ENCODE data around the gene TBL1X. TPM values are rescaled to one million over a fixed set of nuclear protein-coding genes. Genes with fewer than 3 reads are reported as not detected.
A peak's percentile ranks its signal among the peaks of the same experiment; 100 is the strongest.

The TBL1X gene
- total RNA-seq, 1 donor from 2014 or later = 6.3 TPM

DNA sequence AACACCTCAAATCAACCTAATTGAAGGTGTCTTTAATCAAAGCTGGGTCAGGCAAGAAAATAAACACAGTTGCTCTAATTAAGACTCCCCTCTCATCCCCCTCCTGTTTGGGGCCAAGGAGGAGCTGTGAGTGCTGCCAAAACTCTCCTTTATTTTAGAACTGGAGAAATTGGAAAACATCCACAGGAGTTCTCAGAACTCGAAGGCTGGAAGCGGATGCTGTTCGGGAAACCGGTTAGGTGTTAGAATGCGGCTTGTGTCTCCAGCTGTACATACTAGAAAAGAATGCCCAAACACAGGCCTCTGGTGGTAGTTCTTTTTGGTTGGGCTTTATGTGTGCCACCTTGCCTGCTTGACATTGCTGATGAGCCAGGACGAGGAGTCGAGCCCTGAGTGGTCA is 182.6 kb downstream of the TBL1X start:
- no peak overlapping the region for H3K4me3 ChIP-seq (ENCODE audit: low read length in 3 of 3)
- H3K9ac ChIP-seq (ENCODE audit: low read depth in 1 of 3, low read length in 3 of 3) = peak overlapping the region in 1 of 3 donors; percentile 25
- peaks cover 0 to 5% (median 3%) of the 10 kb centered on the region in 3 donors for H3K4me1 ChIP-seq (ENCODE audit: control insufficient read depth in 3 of 3, insufficient read depth in 3 of 3, low read length in 3 of 3)
- no peaks in the 10 kb centered on the region for H3K9me3 ChIP-seq (ENCODE audit: control insufficient read depth in 3 of 3, low read length in 3 of 3)
- no peaks in the 10 kb centered on the region for H3K27me3 ChIP-seq (ENCODE audit: control insufficient read depth in 3 of 3, insufficient read depth in 3 of 3, low read length in 3 of 3)
- no peaks in the 10 kb centered on the region for H3K36me3 ChIP-seq (ENCODE audit: control insufficient read depth in 3 of 3, insufficient read depth in 3 of 3, low read length in 3 of 3)
- no peak overlapping the region for H3K27ac ChIP-seq (ENCODE audit: low read depth, low read length)

DNA sequence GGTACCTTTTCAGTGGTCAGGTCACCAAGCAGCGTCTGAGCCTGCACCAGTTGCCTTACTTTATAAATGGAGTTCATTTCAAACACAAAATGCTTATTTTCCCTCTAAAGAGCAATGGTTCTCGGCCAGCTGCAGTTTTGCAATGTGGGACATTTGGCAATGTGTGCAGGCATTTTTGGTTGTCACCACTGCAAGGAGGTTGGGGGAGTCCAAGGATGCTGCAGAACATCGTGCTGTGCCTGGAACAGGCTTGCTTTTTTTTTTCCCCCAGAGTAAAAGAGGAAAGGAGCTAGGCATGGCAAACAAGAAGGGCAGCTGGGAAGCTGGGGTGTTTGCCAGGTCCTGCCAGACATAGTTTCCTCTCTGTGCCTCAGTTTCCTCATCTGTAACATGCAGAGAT is 185.2 kb downstream of the TBL1X start:
- Histone ChIP-seq H3K9me3 (ENCODE audit: control insufficient read depth in 3 of 3, low read length in 3 of 3) (no peaks in the 10 kb centered on the region), H3K27ac (ENCODE audit: low read depth, low read length) (no peak overlapping the region), H3K4me3 (ENCODE audit: low read length in 3 of 3) (no peak overlapping the region), H3K36me3 (ENCODE audit: control insufficient read depth in 3 of 3, insufficient read depth in 3 of 3, low read length in 3 of 3) (no peaks in the 10 kb centered on the region), H3K9ac (ENCODE audit: low read depth in 1 of 3, low read length in 3 of 3) (no peak overlapping the region), H3K27me3 (ENCODE audit: control insufficient read depth in 3 of 3, insufficient read depth in 3 of 3, low read length in 3 of 3) (no peaks in the 10 kb centered on the region), H3K4me1 (ENCODE audit: control insufficient read depth in 3 of 3, insufficient read depth in 3 of 3, low read length in 3 of 3) (peaks cover 0 to 5% (median 3%) of the 10 kb centered on the region in 3 donors)

DNA sequence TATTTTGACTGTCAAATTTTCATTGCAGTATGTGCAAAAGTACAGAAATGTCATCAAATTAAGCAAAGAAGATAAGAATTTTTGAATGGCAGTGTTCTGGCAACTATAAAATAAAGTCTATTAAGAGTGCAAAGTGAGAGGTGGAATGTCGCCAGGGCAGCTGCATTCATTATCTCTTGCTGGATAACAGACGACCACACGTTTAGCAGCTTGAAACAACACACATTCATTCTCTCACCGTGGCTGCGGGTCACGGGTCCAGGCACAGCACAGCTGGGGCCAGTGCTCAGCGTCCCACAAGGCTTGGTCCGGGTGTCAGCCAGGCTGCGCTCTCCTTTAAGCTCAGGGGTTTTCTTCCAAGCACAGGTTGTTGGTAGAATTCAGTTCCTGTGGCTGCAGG is 186.9 kb downstream of the TBL1X start:
- peaks cover 5 to 7% (median 6%) of the 10 kb centered on the region in 3 donors for H3K4me1 ChIP-seq (ENCODE audit: control insufficient read depth in 3 of 3, insufficient read depth in 3 of 3, low read length in 3 of 3)
- no peaks in the 10 kb centered on the region for H3K9me3 ChIP-seq (ENCODE audit: control insufficient read depth in 3 of 3, low read length in 3 of 3)
- no peak overlapping the region for H3K9ac ChIP-seq (ENCODE audit: low read depth in 1 of 3, low read length in 3 of 3)
- no peak overlapping the region for H3K27ac ChIP-seq (ENCODE audit: low read depth, low read length)
- no peak overlapping the region for H3K4me3 ChIP-seq (ENCODE audit: low read length in 3 of 3)
- H3K27me3 ChIP-seq (ENCODE audit: control insufficient read depth in 3 of 3, insufficient read depth in 3 of 3, low read length in 3 of 3) = no peaks in the 10 kb centered on the region
- no peaks in the 10 kb centered on the region for H3K36me3 ChIP-seq (ENCODE audit: control insufficient read depth in 3 of 3, insufficient read depth in 3 of 3, low read length in 3 of 3)

DNA sequence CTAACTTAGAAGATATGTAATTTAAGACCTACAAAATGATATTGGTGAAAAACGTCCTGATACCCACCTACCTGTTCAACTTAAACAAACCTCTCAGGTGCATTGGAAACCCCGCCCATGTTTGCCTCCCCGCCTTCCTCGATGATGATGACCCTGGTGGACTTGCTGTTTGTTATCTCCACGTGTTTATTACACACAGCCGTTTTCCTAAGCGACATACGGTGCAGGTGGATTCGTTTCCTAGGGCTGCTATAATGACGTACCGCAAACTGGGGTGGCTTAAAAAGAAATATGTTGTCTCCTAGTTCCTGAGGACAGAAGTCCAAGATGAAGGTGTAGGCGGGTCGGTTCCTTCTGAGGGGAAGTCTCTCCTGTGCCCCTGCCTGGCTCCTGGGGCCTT is 190.1 kb downstream of the TBL1X start:
- H3K4me3 ChIP-seq (ENCODE audit: low read length in 3 of 3) = no peak overlapping the region
- peaks cover 0 to 7% (median 3%) of the 10 kb centered on the region in 3 donors for H3K4me1 ChIP-seq (ENCODE audit: control insufficient read depth in 3 of 3, insufficient read depth in 3 of 3, low read length in 3 of 3)

DNA sequence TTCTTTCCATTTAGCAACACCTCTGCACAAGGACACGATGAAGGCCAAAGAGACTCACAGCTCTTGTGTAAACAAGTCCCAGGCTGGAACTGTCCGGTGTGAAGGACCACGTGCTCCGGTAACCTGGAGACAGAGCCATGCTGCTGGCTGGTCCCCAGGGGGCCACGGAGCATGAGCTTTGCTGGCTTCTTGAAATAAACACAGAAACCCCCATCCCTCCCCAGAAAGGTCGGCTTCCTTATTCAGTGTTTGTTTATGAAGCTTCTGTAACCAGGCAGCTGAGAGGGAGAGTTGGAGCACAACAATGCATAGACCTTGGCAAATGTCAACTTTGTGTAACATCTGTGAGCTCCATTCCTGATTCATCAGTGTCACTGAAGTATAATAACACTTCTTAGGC is 191.4 kb downstream of the TBL1X start:
- no peak overlapping the region for H3K9ac ChIP-seq (ENCODE audit: low read depth in 1 of 3, low read length in 3 of 3)
- no peaks in the 10 kb centered on the region for H3K9me3 ChIP-seq (ENCODE audit: control insufficient read depth in 3 of 3, low read length in 3 of 3)
- H3K4me1 ChIP-seq (ENCODE audit: control insufficient read depth in 3 of 3, insufficient read depth in 3 of 3, low read length in 3 of 3) = peaks cover 0 to 7% (median 3%) of the 10 kb centered on the region in 3 donors
- no peak overlapping the region for H3K4me3 ChIP-seq (ENCODE audit: low read length in 3 of 3)
- no peak overlapping the region for H3K27ac ChIP-seq (ENCODE audit: low read depth, low read length)
- H3K36me3 ChIP-seq (ENCODE audit: control insufficient read depth in 3 of 3, insufficient read depth in 3 of 3, low read length in 3 of 3) = peaks cover 0 to 6% (median 3%) of the 10 kb centered on the region in 3 donors
- no peaks in the 10 kb centered on the region for H3K27me3 ChIP-seq (ENCODE audit: control insufficient read depth in 3 of 3, insufficient read depth in 3 of 3, low read length in 3 of 3)

More for the DNA sequence above, 190.1 kb downstream of the TBL1X start:
- no peak overlapping the region for H3K9ac ChIP-seq (ENCODE audit: low read depth in 1 of 3, low read length in 3 of 3)
- no peak overlapping the region for H3K27ac ChIP-seq (ENCODE audit: low read depth, low read length)
- H3K36me3 ChIP-seq (ENCODE audit: control insufficient read depth in 3 of 3, insufficient read depth in 3 of 3, low read length in 3 of 3) = peaks cover 0 to 6% (median 2%) of the 10 kb centered on the region in 3 donors
- H3K9me3 ChIP-seq (ENCODE audit: control insufficient read depth in 3 of 3, low read length in 3 of 3) = no peaks in the 10 kb centered on the region
- H3K27me3 ChIP-seq (ENCODE audit: control insufficient read depth in 3 of 3, insufficient read depth in 3 of 3, low read length in 3 of 3) = no peaks in the 10 kb centered on the region

DNA sequence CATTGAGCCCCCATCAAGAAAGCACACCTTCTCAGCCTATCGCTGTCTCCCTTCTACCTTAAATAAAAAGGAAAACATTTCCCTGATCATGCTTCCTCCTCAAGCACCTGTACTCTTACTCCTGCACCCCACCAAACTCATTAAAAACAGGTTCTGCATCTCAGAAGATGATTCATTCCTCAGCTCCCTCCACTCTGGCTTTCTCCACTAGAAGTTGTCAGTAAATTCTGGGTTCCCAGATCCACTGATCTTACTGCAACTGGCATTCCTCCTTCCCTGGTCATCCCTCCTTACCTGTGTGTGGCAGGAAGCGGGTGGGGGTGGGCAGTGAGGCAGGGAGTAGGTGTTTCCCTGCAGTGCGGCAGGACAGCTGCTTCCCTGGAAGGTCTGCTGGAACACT is 192.0 kb downstream of the TBL1X start:
- Histone ChIP-seq H3K9ac (ENCODE audit: low read depth in 1 of 3, low read length in 3 of 3) (no peak overlapping the region), H3K27ac (ENCODE audit: low read depth, low read length) (no peak overlapping the region), H3K4me1 (ENCODE audit: control insufficient read depth in 3 of 3, insufficient read depth in 3 of 3, low read length in 3 of 3) (peaks cover 0 to 7% (median 3%) of the 10 kb centered on the region in 3 donors)

DNA sequence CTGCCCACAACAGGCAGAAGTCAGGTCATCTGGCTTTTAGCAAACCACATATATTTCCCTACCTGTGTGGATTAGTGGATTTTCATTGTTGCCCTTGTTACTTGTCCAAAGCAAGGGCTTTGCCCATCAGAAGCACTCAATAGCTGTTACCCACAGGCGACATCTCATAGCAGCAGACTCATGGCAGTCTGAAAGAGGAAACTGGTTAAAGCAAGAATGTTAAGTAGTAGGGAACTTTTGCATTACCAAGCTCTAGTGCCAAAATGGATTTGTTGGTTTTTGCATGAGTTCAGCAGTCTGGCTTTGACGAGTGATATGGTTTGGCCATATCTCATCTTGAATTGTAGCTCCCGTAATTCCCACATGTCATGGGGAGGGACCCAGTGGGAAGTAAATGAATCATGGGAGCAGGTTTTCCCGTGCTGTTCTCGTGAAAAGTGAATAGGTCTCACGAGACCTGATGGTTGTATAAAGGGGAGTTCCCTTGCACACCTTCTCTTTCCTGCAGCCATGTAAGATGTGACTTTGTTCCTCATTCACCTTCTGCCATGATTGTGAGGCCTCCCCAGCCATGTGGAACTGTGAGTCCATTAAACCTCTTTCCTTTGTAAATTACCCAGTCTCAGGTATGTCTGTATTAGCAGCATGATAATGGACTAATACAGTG is 192.9 kb downstream of the TBL1X start:
- Histone ChIP-seq H3K27me3 (ENCODE audit: control insufficient read depth in 3 of 3, insufficient read depth in 3 of 3, low read length in 3 of 3) (no peaks in the 10 kb centered on the region), H3K4me3 (ENCODE audit: low read length in 3 of 3) (no peak overlapping the region), H3K27ac (ENCODE audit: low read depth, low read length) (no peak overlapping the region), H3K9ac (ENCODE audit: low read depth in 1 of 3, low read length in 3 of 3) (no peak overlapping the region), H3K4me1 (ENCODE audit: control insufficient read depth in 3 of 3, insufficient read depth in 3 of 3, low read length in 3 of 3) (peaks cover 0 to 7% (median 3%) of the 10 kb centered on the region in 3 donors), H3K9me3 (ENCODE audit: control insufficient read depth in 3 of 3, low read length in 3 of 3) (no peaks in the 10 kb centered on the region), H3K36me3 (ENCODE audit: control insufficient read depth in 3 of 3, insufficient read depth in 3 of 3, low read length in 3 of 3) (peaks cover 0 to 6% (median 3%) of the 10 kb centered on the region in 3 donors)

More for the DNA sequence above, 192.0 kb downstream of the TBL1X start:
- no peak overlapping the region for H3K4me3 ChIP-seq (ENCODE audit: low read length in 3 of 3)
- no peaks in the 10 kb centered on the region for H3K9me3 ChIP-seq (ENCODE audit: control insufficient read depth in 3 of 3, low read length in 3 of 3)
- H3K36me3 ChIP-seq (ENCODE audit: control insufficient read depth in 3 of 3, insufficient read depth in 3 of 3, low read length in 3 of 3) = peaks cover 0 to 6% (median 3%) of the 10 kb centered on the region in 3 donors
- H3K27me3 ChIP-seq (ENCODE audit: control insufficient read depth in 3 of 3, insufficient read depth in 3 of 3, low read length in 3 of 3) = no peaks in the 10 kb centered on the region

DNA sequence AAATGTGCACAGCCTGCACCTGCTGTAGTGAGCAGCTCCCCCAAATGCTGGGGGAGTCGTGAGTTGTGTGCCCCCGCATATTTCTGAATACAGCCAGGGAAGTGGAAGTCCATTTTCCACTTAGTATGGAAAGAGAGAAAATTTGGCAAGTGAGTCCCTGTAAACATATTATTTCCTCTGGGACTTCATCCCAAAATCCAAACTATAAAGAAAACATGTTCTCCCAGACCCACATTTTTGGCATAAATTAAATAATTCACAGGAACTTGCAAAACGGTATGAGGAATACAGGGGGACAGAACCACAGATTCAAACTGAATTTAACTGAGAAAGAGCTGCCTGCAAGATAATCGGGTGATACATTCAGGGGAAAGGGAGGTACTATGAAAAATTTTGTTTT is 193.6 kb downstream of the TBL1X start:
- Histone ChIP-seq H3K9me3 (ENCODE audit: control insufficient read depth in 3 of 3, low read length in 3 of 3) (no peaks in the 10 kb centered on the region), H3K4me3 (ENCODE audit: low read length in 3 of 3) (no peak overlapping the region), H3K36me3 (ENCODE audit: control insufficient read depth in 3 of 3, insufficient read depth in 3 of 3, low read length in 3 of 3) (peaks cover 0 to 6% (median 3%) of the 10 kb centered on the region in 3 donors), H3K4me1 (ENCODE audit: control insufficient read depth in 3 of 3, insufficient read depth in 3 of 3, low read length in 3 of 3) (peaks cover 0 to 7% (median 3%) of the 10 kb centered on the region in 3 donors), H3K27me3 (ENCODE audit: control insufficient read depth in 3 of 3, insufficient read depth in 3 of 3, low read length in 3 of 3) (no peaks in the 10 kb centered on the region), H3K27ac (ENCODE audit: low read depth, low read length) (no peak overlapping the region), H3K9ac (ENCODE audit: low read depth in 1 of 3, low read length in 3 of 3) (no peak overlapping the region)

DNA sequence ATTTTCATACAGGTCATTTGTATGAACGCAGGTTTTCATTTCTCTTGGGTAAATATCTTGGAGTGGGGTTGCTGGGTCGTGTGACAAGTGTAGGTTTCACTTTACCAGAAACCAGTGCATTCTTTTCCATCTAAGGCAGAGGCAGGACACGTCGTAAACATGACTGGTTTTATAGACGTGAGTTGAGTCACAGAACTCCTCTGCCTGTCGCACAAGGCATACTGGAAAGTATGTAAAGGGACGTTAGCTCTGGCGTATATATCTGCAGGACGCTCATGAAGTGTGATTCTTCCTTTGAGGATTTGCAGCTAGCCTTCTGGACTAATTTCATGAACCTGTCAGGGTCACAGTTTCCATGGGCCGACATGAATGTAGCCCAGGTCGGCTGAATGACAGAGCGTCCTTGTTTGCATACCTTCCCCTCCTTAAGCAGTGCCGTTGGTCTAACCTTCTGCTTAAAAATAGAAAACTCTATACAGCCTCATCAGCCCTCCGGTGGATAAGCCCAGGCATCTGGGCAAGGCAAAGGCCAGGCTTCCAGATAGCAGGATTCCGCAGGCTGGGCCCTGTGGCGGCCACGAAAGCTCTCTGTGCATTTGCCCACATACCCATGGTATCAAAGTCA is 194.8 kb downstream of the TBL1X start:
- H3K4me3 ChIP-seq (ENCODE audit: low read length in 3 of 3) = no peak overlapping the region
- H3K36me3 ChIP-seq (ENCODE audit: control insufficient read depth in 3 of 3, insufficient read depth in 3 of 3, low read length in 3 of 3) = peaks cover 0 to 6% (median 3%) of the 10 kb centered on the region in 3 donors
- H3K27ac ChIP-seq (ENCODE audit: low read depth, low read length) = no peak overlapping the region
- peaks cover 0 to 7% (median 3%) of the 10 kb centered on the region in 3 donors for H3K4me1 ChIP-seq (ENCODE audit: control insufficient read depth in 3 of 3, insufficient read depth in 3 of 3, low read length in 3 of 3)
- no peak overlapping the region for H3K9ac ChIP-seq (ENCODE audit: low read depth in 1 of 3, low read length in 3 of 3)
- H3K9me3 ChIP-seq (ENCODE audit: control insufficient read depth in 3 of 3, low read length in 3 of 3) = no peaks in the 10 kb centered on the region
- no peaks in the 10 kb centered on the region for H3K27me3 ChIP-seq (ENCODE audit: control insufficient read depth in 3 of 3, insufficient read depth in 3 of 3, low read length in 3 of 3)

DNA sequence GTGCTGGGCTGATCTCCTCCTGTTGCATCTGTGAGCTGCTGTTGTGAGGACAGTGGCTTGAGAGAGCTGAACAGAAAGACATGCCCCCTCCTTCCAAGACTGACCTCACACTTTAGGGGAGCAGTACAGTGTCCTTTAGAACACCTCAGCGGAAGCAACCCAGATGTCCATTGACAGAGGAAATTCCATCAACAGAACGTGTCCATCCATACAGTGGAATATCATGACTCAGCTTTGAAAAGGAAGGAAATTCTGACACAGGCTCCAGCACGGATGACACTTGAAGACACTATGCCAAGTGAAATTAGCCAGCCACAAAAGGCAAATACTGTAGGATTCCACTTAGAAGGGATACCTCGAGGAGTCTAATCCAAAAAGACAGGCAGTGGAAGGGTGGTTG is 197.3 kb downstream of the TBL1X start:
- Histone ChIP-seq H3K4me1 (ENCODE audit: control insufficient read depth in 3 of 3, insufficient read depth in 3 of 3, low read length in 3 of 3) (no peaks in the 10 kb centered on the region), H3K4me3 (ENCODE audit: low read length in 3 of 3) (no peak overlapping the region), H3K9me3 (ENCODE audit: control insufficient read depth in 3 of 3, low read length in 3 of 3) (no peaks in the 10 kb centered on the region), H3K36me3 (ENCODE audit: control insufficient read depth in 3 of 3, insufficient read depth in 3 of 3, low read length in 3 of 3) (peaks cover 0 to 4% (median 2%) of the 10 kb centered on the region in 3 donors), H3K9ac (ENCODE audit: low read depth in 1 of 3, low read length in 3 of 3) (no peak overlapping the region), H3K27me3 (ENCODE audit: control insufficient read depth in 3 of 3, insufficient read depth in 3 of 3, low read length in 3 of 3) (no peaks in the 10 kb centered on the region), H3K27ac (ENCODE audit: low read depth, low read length) (no peak overlapping the region)
